Stimulated activated CD8-positive, alpha-beta memory T cell treated with anti-CD3 and anti-CD28 coated beads, Interleukin-4, amount 100 ng/mL, for 24 hours (primary cell): ENCODE measurements around the gene VSX2.
A peak's percentile ranks its signal among the peaks of the same experiment; 100 is the strongest.

Experiments used
- DNase-seq: peaks from one replicate; pipeline ENCODE4 v3.0.0-alpha.2; 2020; ENCODE audit warnings: low read depth

Gene VSX2

GRCh38 chr14:74302152-74302628 is 62.9 kb downstream of the VSX2 start:
- DNase-seq: no peak

GRCh38 chr14:74302634-74303569 is 63.7 kb downstream of the VSX2 start, which contains the start of gene ABCD4:
TSS of gene ABCD4 (minus strand) at chr14:74302934. CDS start at chr14:74302912, 22 bp downstream.
- DNase-seq: peak; percentile 82

- no peak for DNase-seq
These were observed 69.4 kb downstream of the VSX2 start for GRCh38 chr14:74308695-74309094.

GRCh38 chr14:74309125-74310022 is 70.1 kb downstream of the VSX2 start:
- DNase-seq: no peak

GRCh38 chr14:74312161-74312560 is 72.9 kb downstream of the VSX2 start:
- no peak for DNase-seq
